ENCODE measurements around the gene TBC1D22A. TPM values are rescaled to one million over a fixed set of nuclear protein-coding genes. Genes with fewer than 3 reads are reported as not detected.

The TBC1D22A gene
- total RNA-seq, 4 donors from 2014 or later = 15.6 to 21.7 (median 20.5) TPM

GRCh38 chr22:47218671-47219070 is 456.2 kb downstream of the TBC1D22A start:
- DNase-seq = no peak
- Histone ChIP-seq H3K27ac (no peak overlapping the region), H3K4me1 (no peaks in the 10 kb centered on the region), H3K36me3 (no peaks in the 10 kb centered on the region), H3K9me3 (no peaks in the 10 kb centered on the region), H3K4me3 (no peak overlapping the region), H3K27me3 (no peaks in the 10 kb centered on the region)
- WGBS, 2 donors = 83 to 85% methylated on average over 4 to 15 of the region's 15 CpGs
- TF ChIP-seq, protein P1, sequence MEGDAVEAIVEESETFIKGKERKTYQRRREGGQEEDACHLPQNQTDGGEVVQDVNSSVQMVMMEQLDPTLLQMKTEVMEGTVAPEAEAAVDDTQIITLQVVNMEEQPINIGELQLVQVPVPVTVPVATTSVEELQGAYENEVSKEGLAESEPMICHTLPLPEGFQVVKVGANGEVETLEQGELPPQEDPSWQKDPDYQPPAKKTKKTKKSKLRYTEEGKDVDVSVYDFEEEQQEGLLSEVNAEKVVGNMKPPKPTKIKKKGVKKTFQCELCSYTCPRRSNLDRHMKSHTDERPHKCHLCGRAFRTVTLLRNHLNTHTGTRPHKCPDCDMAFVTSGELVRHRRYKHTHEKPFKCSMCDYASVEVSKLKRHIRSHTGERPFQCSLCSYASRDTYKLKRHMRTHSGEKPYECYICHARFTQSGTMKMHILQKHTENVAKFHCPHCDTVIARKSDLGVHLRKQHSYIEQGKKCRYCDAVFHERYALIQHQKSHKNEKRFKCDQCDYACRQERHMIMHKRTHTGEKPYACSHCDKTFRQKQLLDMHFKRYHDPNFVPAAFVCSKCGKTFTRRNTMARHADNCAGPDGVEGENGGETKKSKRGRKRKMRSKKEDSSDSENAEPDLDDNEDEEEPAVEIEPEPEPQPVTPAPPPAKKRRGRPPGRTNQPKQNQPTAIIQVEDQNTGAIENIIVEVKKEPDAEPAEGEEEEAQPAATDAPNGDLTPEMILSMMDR (IDR thresholded peaks at IDR 0.05) = no peak
- TF ChIP-seq POLR2A (IDR thresholded peaks at IDR 0.05) = no peak
- intact Hi-C loops (cut with DNase I) = no loop called here

- Histone ChIP-seq H3K4me1 (no peaks in the 10 kb centered on the region), H3K36me3 (no peaks in the 10 kb centered on the region), H3K27me3 (no peaks in the 10 kb centered on the region), H3K27ac (no peak overlapping the region), H3K9me3 (no peaks in the 10 kb centered on the region), H3K4me3 (no peak overlapping the region)
- 89 to 92% methylated on average over 4 to 9 of the region's 10 CpGs for WGBS, 2 donors
- no peak for TF ChIP-seq POLR2A (IDR thresholded peaks at IDR 0.05)
- TF ChIP-seq, protein P1 (IDR thresholded peaks at IDR 0.05) = no peak
- no peak for DNase-seq
- intact Hi-C loops (cut with DNase I) = no loop called here
Measured at GRCh38 chr22:47219789-47220188, 457.3 kb downstream of the TBC1D22A start.

- WGBS, 2 donors = 67 to 69% methylated on average over 5 of the region's 5 CpGs
- no peaks in the 10 kb centered on the region for H3K36me3 ChIP-seq
- no peak overlapping the region for H3K4me3 ChIP-seq
- TF ChIP-seq POLR2A (IDR thresholded peaks at IDR 0.05) = no peak
- TF ChIP-seq, protein P1 (IDR thresholded peaks at IDR 0.05) = no peak
- no peak for DNase-seq
- no peak overlapping the region for H3K27ac ChIP-seq
- H3K4me1 ChIP-seq = no peaks in the 10 kb centered on the region
- H3K27me3 ChIP-seq = no peaks in the 10 kb centered on the region
- intact Hi-C loops (cut with DNase I) = no loop called here
- no peaks in the 10 kb centered on the region for H3K9me3 ChIP-seq
Measured at GRCh38 chr22:47220752-47221151, 458.3 kb downstream of the TBC1D22A start.

- no peak for DNase-seq
- no peaks in the 10 kb centered on the region for H3K36me3 ChIP-seq
- H3K27me3 ChIP-seq = peaks cover 0 to 9% (median 0%) of the 10 kb centered on the region in 4 donors
- H3K4me3 ChIP-seq = no peak overlapping the region
- no peak for TF ChIP-seq POLR2A (IDR thresholded peaks at IDR 0.05)
- TF ChIP-seq, protein P1 (IDR thresholded peaks at IDR 0.05) = no peak
- H3K4me1 ChIP-seq = no peaks in the 10 kb centered on the region
- intact Hi-C loops (cut with DNase I) = no loop called here
- H3K27ac ChIP-seq = no peak overlapping the region
- WGBS, 2 donors = 75 to 78% methylated on average over 14 to 17 of the region's 20 CpGs
- H3K9me3 ChIP-seq = no peaks in the 10 kb centered on the region
Measured at GRCh38 chr22:47221840-47222615, 459.6 kb downstream of the TBC1D22A start.

Other genes with a start within 250 kb of the TBC1D22A start
- 10 to 100 TPM; 38.7 to 50.6 (median 43.7) TPM for gene CELSR1, start 225.0 kb upstream of the TBC1D22A start, total RNA-seq
- 100 to 1,000 TPM in 1 of 4 donors, 10 to 100 TPM in 3; 27.0 to 122 (median 33.3) TPM for gene GRAMD4, start 142.3 kb upstream of the TBC1D22A start, total RNA-seq
- 10 to 100 TPM; 14.6 to 34.0 (median 26.6) TPM for gene CERK, start 24.4 kb upstream of the TBC1D22A start, total RNA-seq